Dermis microvascular lymphatic vessel endothelial cell (primary cell): ENCODE results near the gene GNL1. TPM values are rescaled to one million over a fixed set of nuclear protein-coding genes. Genes with fewer than 3 reads are reported as not detected.

Experiments used
- DNase-seq, 2 donors: peaks; one replicate each; pipeline versions ENCODE4 v3.0.0 to v3.0.0-alpha.2; 2010; ENCODE audit warnings: low read depth in 2 of 2
- total RNA-seq: library from RNA; depleted of rRNA; stranded (reverse); fragments of >200 nt; gene quantifications from 2 replicates; pipeline ENCODE4 v1.2.1, GENCODE V29; 2014

Gene GNL1
- total RNA-seq, 1 donor from 2014 or later: 43.1 TPM

DNA sequence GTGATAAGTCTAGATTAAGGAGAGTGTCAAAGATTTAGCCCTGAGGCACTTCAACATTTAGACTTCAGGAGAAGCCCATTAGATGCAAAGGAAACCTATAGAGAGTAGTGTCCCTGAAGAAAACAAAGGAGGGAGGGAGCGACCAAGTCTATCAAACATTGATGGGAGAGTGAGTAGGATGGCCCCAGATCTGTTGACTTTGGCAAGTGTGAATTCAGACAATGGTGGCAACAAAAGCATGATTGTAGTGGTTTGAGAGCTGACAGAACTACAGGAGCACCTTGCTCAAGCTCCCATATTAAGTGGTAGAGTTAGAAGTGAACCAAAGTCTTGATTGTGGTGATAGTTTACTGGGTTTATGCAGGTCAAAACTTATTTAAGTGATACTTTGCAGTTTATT is 14.0 kb upstream of the GNL1 start:
- DNase-seq: peak in 1 of 2 donors; percentile 35

DNA sequence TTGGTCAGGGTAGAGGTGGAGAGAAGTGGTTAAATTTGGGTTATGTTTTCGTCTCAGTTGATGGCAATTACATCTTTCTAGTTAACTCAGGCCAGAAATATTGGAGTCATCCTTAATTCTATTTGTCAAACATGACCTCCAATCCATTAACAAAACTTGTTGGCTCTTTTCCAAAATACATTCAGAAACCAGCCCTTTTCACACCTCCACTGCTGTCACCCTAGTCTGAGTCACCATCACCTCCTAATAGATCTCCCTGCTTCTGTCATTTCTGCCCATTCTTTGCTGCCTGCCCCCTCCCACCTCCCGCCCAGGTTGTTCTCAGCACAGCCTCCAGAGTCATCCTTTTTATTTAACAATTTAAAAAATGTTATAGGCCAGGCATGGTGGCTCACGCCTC is 12.0 kb upstream of the GNL1 start:
- peak in 1 of 2 donors; percentile 16 for DNase-seq

DNA sequence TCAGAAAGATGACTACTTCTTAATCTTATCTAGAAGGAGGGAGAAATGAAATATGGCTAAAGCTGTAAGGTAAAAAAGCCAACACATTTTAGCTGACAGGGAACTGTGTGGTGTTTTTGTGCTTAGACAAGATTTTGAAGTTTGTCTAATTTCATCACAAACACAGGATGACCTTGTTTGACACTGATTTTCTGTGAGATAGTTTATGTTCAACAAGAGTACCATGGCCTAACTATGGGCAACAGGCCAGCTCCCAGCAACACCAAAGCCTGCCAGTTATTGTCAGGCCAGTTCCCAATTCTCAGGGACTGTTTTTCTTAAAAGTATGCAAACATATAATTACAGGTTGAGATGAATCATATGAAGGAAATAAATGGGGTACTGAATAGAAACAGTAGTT is 9.5 kb upstream of the GNL1 start:
- DNase-seq: peak in 1 of 2 donors; percentile 72

DNA sequence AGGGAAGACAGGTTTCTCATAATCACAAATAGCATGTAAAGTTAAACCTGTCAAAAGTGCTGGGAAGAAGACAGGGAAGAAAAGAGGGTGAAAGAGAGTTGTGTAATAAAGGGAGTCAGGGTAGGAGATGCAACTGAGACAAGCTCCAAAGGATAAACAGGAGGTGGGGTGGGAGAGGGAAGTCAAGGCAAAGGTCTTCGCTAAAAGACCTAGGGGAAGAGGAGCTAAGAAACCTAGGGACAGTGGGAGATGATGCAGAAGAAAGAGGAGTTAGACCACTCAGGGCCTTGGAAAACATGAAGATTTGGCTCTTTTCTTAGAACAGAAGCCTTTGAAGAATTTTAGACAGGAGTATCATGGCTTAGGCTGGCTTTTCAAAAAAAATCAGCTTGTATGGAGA is 7.8 kb upstream of the GNL1 start:
- no peak for DNase-seq

DNA sequence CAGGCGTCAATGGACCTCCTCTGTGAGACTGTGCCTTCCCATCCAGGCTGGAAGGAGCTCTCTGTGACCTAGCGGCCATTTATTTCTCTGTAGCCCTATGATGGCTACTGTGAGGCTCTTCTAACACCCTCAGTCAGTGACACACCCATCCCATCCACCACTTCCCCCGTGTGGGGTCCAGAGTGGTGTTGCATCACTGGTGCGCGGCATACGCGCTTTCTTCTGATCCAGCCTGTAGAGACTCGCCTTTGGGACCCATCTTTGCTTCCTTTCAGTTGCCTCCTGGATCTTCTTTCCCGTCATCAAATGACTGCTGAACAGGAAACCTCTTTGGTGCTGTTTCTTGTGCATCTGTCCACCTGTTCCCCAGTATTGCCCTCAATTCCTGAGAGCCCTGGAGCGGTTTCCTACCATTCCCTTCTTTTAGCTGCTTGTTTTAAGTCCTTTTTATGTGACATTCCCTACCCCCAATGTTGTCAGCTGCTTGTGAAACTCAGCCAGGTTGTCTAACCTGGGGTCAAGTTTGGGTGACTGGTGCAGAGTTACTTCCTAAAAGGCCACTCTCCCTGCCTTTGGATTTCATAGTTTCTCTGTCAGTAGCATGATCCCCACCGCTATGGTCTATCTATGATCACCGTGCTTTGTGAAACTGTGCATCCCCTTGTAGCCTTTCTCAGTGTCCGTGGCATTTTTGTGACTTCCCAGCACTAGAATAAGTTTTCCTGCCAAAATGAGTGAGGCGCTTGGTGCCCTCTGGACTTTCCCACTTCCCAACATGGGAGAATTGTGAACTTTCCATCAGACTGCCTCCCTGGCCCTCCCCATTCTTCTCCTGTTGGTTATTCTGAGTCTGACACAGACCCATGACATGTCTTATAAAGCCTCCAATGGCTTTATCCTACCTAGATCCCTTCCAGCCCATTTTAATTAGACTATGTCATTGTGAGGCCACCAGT is 6.5 kb upstream of the GNL1 start:
- no peak for DNase-seq

DNA sequence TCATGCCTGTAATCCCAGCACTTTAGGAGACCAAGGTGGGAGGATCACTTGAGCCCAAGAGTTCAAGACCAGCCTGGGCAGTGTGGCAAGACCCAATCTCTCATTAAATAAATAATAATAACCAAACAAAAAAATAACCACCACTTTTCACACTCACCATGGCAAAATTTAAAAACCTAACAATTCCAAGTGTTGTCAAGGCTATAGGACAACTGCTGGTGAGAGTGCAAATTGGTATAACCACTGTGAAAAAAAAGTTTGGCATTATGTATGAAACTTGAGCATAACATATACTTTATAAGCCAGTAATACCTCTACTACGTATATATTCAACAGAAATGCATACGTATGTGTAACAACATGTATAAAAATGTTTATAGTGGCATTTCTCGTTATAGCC is 4.6 kb upstream of the GNL1 start:
- DNase-seq: no peak

DNA sequence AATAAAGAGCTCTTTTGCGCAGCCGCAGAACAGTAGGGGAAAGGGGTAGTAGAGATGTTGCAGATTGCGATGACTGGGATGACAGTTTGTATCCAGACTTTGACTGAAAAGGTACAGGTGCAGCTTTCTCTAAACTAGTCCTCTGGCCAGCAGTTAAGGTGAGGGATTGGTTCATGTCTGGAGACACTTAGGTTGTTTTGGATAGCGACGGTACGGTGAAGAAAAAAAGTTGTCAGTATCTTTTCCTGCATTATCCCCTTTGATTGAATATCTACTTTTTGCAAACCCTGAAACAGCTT is 1.3 kb upstream of the GNL1 start:
- no peak for DNase-seq

DNA sequence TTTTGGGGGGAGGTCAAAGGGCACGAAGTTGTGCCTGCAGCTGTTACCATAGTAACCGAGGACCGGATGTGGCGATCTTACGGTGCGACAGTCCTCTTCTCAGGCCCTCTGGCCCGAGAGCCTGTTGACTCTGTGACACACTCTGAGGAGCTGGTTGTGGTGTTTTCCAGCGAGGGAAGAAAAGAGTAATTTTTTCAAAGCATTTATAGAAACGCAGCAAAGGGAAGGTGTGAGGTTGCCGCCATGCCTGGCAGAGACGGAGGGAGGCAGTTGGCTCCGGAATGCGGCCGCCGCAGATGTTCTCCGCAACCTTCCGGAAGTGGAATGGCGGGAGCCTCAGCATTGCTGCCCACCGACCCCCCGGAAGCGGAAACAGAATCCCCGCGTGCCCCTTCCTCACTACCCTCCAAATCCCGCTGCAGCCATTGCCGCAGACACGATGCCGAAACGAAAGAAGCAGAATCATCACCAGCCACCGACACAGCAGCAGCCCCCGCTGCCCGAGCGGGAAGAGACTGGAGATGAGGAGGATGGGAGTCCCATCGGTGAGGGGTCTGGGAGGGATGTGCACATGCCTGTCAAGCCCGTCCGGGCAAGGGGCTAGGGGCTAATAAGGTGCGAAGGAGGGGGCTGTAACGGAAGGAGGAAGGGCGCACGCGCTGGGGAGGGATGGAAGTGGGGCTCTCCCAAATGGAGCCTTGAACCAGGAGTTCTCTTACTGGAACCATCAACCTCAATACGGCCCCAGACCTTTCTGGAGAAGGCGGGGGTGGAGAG is 805 bp upstream of the GNL1 start, which contains the start of gene PRR3:
Gene PRR3, plus strand, starts transcription at position 390 of the 777 bp plus-strand sequence. Its CDS starts 50 bp downstream, at position 440.
- DNase-seq: peak in 1 of 2 donors; percentile 83

DNA sequence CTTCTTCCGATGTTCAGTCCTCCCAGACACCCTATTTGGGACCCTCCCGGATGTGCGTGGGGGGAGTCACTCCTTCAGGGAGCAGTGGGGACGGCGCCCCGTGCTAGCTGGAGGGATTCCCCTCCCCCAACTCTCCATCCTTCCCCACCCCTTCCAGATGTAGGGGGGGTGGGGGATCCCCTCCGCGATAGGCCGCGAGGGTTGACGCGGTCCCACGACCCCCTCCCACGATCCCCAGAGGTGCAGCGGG is 548 bp downstream of the GNL1 start:
- DNase-seq: no peak

DNA sequence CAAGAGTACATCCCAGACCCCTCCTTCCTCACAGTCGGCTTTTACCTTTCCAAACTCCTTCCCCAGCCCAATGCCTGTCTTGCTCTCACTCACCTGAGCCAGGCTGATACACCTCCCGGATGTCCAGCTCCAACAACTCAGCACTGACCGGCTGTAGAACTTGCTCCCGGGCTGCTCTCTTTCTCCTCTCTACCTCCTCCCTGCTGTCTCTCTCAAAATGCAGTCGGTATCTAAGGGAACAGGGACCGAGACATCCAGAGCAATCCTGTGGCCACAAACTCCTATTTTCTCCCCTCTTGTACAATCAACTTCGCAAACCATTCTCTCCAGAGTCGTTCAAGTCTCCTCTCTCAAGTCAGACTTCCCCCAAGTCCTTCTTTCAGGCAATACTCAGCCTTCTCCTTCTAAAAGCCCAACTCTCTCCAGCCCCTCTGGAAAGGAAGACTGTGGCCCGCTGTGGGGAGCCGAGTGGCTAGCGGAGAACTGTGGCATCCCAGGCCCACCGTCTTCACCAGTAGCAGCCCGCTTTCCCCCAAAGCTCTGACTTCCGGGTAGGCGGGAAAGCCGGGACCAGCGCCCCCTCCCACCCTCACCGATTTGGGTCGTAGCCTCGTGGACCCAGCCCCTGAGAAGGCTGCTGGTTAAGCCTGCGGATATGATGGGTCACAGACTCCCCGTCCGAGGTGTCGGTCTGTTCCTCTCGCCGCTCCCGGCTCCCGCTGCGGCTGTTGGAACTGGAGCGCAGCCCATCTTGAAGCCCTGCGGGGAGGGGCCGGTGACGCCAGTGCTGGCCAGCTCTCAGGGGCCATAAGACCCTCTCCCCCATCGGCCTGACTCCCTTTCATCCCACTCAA is 1.1 kb downstream of the GNL1 start:
- peak in 1 of 2 donors; percentile 50 for DNase-seq

DNA sequence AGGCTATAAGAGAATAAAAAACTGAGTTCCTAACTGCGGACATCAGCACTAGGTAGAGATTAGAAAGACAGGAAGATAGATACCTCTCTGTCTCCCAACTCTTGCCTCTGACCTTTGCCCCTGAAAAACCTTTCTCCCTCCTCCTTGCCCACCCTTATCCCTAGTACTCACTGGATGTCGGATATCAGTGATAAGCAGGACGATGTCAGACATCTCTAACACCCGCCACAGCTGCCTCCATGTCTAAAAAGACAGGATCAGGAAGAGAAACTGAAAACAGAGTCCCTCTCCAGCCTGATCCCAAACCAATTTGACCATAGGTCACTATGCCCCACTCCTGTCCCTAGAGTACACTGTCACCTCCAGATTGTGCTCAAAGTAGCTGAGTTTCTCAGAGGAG is 1.9 kb downstream of the GNL1 start:
- DNase-seq: no peak

DNA sequence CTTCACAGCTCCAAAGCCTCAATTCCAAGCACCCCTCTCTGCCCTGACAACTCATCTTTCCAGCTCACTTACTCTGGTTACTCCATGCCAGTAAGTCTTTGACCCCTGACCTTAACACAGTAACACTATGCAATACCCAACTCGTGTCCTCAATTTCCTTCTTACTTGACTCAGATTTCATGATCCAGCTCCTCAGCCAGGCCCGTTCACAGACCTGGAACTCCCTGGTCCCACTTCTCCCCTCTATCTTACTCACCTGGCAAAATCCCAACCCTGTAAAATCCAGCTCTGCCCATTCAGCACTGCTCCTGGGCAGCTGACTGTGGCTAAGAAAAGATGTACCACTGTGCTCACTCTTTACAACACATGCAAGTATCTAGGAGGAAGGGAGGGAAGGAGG is 7.9 kb downstream of the GNL1 start:
- no peak for DNase-seq

DNA sequence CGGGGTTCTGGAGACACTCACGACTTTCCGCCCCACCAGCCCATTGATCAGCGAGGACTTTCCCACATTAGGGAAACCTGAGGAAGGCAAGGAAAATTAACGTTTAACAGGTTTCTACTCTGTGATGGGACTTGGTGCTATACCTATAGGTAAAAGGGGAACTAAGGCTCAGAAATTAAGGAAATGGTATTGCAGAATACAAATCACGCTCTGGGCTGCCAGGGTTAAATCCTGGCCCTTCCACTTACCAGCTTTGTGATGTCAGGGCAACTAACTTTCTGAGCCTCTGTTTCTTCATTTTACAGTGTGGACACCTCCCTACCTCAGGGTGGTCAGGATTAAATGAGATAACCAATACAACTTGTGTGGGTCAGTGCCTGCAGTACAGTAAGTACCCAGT is 8.8 kb downstream of the GNL1 start:
- DNase-seq: no peak

DNA sequence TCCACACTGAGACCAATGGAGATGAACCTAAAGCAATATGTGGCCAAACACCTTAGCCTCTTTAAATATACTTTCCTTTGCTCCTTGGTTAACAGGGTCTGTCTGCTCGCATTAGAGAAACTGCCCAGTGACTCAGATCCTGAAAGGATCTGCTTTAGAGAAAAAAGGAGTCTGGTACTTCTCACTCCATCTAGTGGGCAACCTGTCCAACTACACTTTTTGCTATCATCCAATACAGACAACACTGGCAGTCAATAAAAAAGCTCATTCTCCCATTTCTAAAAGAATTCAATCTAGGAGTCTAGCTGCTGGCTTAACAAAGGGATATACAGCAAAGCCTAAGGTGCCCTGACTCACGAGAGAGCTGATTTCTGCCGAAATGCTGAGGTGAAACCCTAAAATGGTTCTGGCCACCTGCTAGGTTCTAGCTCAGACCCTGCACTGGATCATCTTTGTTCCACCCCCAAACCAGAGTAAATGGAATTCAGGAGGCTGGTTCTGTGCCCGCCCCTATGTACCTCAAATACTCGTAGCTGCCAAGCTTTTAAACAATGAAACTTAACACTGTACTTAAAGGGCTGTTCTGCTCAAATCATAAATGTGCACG is 11.5 kb downstream of the GNL1 start:
- peak in 1 of 2 donors; percentile 76 for DNase-seq

DNA sequence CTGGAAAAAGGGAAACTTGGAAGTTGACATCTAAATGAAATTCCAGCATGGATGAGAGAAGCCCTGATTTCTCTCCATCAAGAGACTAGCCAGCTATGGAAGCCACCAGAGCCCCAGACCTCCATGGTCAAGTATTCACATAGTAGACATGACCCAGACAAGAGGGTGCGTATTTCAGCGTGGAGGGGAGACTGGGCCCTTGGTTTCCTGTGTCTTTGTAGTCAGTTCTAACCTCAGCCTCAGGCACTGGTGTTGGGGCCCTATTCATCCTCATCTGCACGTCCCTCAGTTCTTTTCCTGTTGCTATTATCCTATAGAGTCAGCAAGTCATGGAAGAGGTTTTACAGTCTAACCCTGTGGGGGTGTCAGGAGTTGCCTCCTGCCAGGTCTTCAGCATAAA is 12.5 kb downstream of the GNL1 start:
- no peak for DNase-seq

DNA sequence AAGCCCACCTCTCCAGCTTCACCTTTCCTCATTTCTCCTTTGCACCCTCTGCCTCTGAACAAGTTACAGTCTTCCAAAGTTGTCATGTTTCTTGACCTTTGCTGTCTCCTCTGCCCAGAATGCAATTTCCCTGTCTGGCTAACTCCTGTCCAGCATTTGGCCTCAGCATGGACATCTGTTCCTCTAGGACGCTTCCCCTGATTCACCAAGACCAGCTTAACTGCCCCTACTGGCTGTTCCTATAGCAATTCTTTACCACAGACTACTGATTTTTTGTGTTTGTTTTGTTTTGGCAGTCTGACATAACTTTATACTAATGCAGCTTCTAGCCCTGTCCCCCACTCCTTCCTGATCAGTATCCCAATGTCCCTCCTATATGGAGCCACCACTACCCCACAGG is 13.4 kb downstream of the GNL1 start:
- DNase-seq: peak in 1 of 2 donors; percentile 58

DNA sequence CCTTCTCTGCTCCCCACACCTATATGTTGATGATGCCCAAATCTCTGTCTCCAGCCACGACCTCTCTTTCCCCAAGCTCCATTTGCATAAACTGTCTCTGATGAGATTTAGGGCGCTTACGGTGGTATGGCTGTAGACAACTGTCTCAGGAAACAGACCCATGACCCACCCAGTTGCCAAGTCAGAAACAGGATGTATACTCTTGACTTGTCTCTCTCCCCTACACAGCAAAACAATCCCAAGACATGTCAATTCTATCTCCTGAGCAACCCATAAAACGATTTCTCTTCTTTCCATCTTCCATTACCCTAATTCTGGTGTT is 13.9 kb downstream of the GNL1 start:
- DNase-seq: peak in 1 of 2 donors; percentile 38

DNA sequence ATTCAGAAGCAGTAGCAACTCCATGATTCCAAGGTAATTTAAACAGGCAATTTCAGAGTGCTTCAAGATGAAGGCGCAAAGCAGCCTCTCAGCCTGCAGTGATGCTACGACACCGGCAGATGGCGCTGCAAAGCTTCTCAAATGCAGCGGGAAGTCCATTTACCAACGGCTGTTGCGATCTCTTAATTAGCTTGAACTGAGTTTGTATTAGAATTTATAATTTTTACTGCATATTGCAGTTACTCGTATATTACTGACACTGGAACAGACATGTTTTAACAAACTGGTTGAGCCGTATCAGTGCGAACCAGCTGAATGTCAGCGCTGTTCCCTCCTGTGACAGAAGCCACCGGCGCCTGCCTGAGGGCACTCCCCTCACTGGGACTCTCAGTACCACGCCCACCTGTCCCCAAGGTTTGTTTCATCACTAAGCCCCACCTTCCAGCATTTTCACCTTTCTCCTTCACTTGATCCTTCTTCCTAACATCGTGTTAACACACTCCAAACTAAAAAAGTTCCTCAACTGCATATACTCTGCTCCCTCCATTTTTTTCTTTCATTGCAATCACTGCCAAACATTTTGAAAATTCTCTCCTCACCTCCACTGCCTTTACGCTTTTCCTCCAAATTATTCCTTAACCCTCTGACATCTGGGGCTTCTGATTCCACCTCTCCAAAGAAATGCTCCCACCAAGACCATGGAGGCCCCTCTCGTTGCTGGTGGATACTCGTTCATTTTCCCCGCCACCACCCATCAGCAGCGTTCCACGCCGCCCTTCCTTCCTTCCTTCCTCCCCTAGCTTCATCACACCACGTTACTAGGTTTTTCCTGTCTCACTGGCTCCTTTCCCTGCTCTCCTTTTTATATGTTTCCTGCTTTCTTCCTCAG is 14.5 kb downstream of the GNL1 start:
- peak in 1 of 2 donors; percentile 91 for DNase-seq

DNA sequence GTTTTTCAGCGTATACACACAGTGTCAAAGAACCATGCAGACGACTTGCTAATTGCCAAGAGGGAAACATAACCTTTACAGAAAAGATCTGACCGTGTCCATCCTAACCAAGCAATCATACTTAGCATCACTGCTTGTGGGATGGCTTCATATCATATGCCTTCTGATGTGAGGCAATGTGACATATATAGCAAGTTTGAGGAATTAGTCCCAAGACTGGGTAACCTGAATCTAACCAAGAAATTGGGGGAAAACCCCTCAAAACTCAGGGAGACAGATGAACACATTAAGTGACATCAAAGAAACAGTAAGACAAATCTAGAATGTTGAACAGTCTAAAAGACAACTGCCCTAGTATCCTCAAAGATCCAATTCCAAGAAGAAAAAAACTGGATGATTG is 18.4 kb downstream of the GNL1 start:
- no peak for DNase-seq

DNA sequence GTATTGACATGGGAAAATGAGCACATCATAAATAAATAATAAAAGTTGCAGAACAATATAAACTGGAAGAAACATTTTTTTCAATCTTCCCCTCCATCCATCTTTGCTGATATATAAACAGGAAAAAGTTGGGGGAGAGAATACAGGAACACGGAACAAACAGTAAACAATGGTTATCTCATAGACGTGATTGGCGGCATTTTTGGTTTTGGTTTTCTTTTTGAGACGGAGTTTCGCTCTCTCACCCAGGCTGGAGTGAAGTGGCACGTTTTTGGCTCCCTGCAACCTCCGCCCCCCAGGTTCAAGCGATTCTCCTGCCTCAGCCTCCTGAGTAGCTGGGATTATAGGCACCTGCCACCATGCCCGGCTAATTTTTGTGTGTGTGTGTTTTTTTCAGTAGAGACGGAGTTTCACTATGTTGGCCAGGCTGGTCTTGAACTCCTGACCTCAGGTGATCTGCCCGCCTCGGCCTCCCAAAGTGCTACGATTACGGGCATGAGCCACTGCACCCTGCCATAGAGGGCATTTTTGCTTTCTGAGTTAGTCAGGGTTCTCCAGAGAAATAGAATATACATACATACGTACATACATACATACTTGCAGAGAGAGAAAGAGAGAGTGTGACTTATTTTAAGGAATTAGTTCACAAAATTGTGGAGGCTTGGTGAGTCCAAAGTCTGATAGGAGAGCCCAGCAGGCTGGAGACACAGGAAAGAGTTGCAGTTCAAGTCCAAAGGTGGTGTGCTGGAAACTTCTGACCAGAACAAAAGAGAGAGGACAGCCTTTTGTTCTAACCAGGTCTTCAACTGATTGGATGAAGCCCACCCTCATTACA is 22.6 kb downstream of the GNL1 start:
- no peak for DNase-seq
